Stimulated activated CD4-positive, alpha-beta T cell treated with anti-CD3 and anti-CD28 coated beads, Interleukin-15, amount 100 ng/mL, for 1 hour (primary cell): ENCODE measurements around the gene STK16.

ENCODE experiments used
- DNase-seq, 2 donors: peaks; one replicate each; pipeline ENCODE4 v3.0.0-alpha.2; 2020; ENCODE audit warnings: low read depth in 1 of 2, low spot score in 1 of 2

Gene STK16

GRCh38 chr2:219213486-219214071 is 31.7 kb upstream of the STK16 start:
- no peak for DNase-seq

- DNase-seq = no peak
Observed at GRCh38 chr2:219214141-219214540, 31.1 kb upstream of the STK16 start.

- no peak for DNase-seq
Observed at GRCh38 chr2:219214786-219215185, 30.5 kb upstream of the STK16 start.

- DNase-seq = no peak
Observed at GRCh38 chr2:219215871-219216534, 29.3 kb upstream of the STK16 start.

GRCh38 chr2:219216535-219216915 is 28.8 kb upstream of the STK16 start:
- no peak for DNase-seq

- DNase-seq = no peak
Observed at GRCh38 chr2:219218217-219218731, 27.0 kb upstream of the STK16 start.

GRCh38 chr2:219218732-219219701 is 26.3 kb upstream of the STK16 start, which contains the start of gene ABCB6:
ABCB6 (minus strand) TSS chr2:219218958; CDS start chr2:219218673, 285 bp downstream.
- peak; percentile 67 to 81 for DNase-seq

GRCh38 chr2:219219784-219220532 is 25.3 kb upstream of the STK16 start:
- no peak for DNase-seq

- no peak for DNase-seq
Observed at GRCh38 chr2:219220652-219221402, 24.5 kb upstream of the STK16 start.

GRCh38 chr2:219221957-219222518 is 23.2 kb upstream of the STK16 start:
- no peak for DNase-seq

GRCh38 chr2:219223831-219224610 is 21.3 kb upstream of the STK16 start:
- DNase-seq = no peak

- no peak for DNase-seq
Observed at GRCh38 chr2:219225350-219225749, 19.9 kb upstream of the STK16 start.

GRCh38 chr2:219228041-219228910 is 17.0 kb upstream of the STK16 start:
- no peak for DNase-seq

- no peak for DNase-seq
Observed at GRCh38 chr2:219228911-219229304, 16.4 kb upstream of the STK16 start.

- peak; percentile 93 to 94 for DNase-seq
Observed at GRCh38 chr2:219229305-219230058, 15.8 kb upstream of the STK16 start, which contains the start of the genes ANKZF1 and ATG9A. ANKZF1 (plus strand) TSS chr2:219229806; CDS start chr2:219230258, 452 bp downstream. ATG9A (minus strand) TSS chr2:219229636; CDS start chr2:219228024, 1,612 bp downstream.

GRCh38 chr2:219230059-219230540 is 15.2 kb upstream of the STK16 start:
- DNase-seq = no peak

- no peak for DNase-seq
Observed at GRCh38 chr2:219234331-219234730, 10.9 kb upstream of the STK16 start.
